ENCODE measurements around the gene ERC2. TPM values are rescaled to one million over a fixed set of nuclear protein-coding genes. Genes with fewer than 3 reads are reported as not detected.

ERC2 gene
- polyA plus RNA-seq, 2 of the 4 experiments (the other 2 are of a cell fraction) = 0.16 TPM; not detected in 1

- no peak for TF ChIP-seq TFCP2L1 (CRISPR knock-in tag; IDR thresholded peaks at IDR 0.05)
- TF ChIP-seq NR3C1 (IDR thresholded peaks at IDR 0.05) = no peak
- no peak for TF ChIP-seq JUNB (IDR thresholded peaks at IDR 0.05)
- TF ChIP-seq POLR2A (IDR thresholded peaks at IDR 0.05; ENCODE audit: low read length) = no peak
- TF ChIP-seq FOSB (CRISPR knock-in tag; IDR thresholded peaks at IDR 0.05) = no peak
- no peak for TF ChIP-seq ELK1 (IDR thresholded peaks at IDR 0.05; ENCODE audit: low read depth, low read length)
- TF ChIP-seq EP300 (IDR thresholded peaks at IDR 0.05) = no peak
- no peak for TF ChIP-seq HMGXB4 (CRISPR knock-in tag; IDR thresholded peaks at IDR 0.05; ENCODE audit: borderline replicate concordance)
- no peak for TF ChIP-seq GATA3 (IDR thresholded peaks at IDR 0.05; ENCODE audit: borderline replicate concordance)
- no peak for TF ChIP-seq ZSCAN20 (CRISPR knock-in tag; IDR thresholded peaks at IDR 0.05)
- TF ChIP-seq PBX3 (IDR thresholded peaks at IDR 0.05) = no peak
- ATAC-seq = no peak
- Histone ChIP-seq H3K27ac (no peak overlapping the region), H3K9me3 (no peaks in the 10 kb centered on the region), H3K4me1 (no peaks in the 10 kb centered on the region), H3K4me2 (no peak overlapping the region), H3K4me3 (no peak overlapping the region)
- no peak for FAIRE-seq
- CTCF ChIA-PET = interaction anchor here (0.6 to 1.7 kb wide), 3 partner anchors 8 to 43 kb away, joined by 3 read pairs; no protein-coding TSS in a partner anchor
- 36% methylated on average over 6 of the region's 6 CpGs for WGBS (ENCODE audit: missing lambda C conversion rate)
- no peak for DNase-seq (ENCODE audit: low read depth in 1 of 2, low spot score in 1 of 2)
- POLR2A ChIA-PET = no interaction called here
Observed at GRCh38 chr3:55634345-55634744, 833.9 kb downstream of the ERC2 start.

- POLR2A ChIA-PET = no interaction called here
- H3K9me3 ChIP-seq = no peaks in the 10 kb centered on the region
- no peak for ATAC-seq
- no peak for FAIRE-seq
- WGBS (ENCODE audit: missing lambda C conversion rate) = 0% methylated on average over 2 of the region's 2 CpGs
- CTCF ChIA-PET = no interaction called here
- H3K4me3 ChIP-seq = no peak overlapping the region
- TF ChIP-seq RCOR1 (IDR thresholded peaks at IDR 0.05; ENCODE audit: low read depth, low read length) (no peak), HOXB13 (CRISPR knock-in tag; IDR thresholded peaks at IDR 0.05; ENCODE audit: low read depth) (no peak), RFX5 (IDR thresholded peaks at IDR 0.05) (no peak), ZFP36 (IDR thresholded peaks at IDR 0.05; ENCODE audit: borderline replicate concordance, partially characterized antibody) (no peak), ESRRA (IDR thresholded peaks at IDR 0.05; ENCODE audit: borderline replicate concordance, low read length) (no peak), SMC3 (IDR thresholded peaks at IDR 0.05) (no peak)
- H3K4me1 ChIP-seq = no peaks in the 10 kb centered on the region
- no peak overlapping the region for H3K4me2 ChIP-seq
- H3K27ac ChIP-seq = no peak overlapping the region
- DNase-seq (ENCODE audit: low read depth in 1 of 2, low spot score in 1 of 2) = no peak
Observed at GRCh38 chr3:55633333-55633732, 834.9 kb downstream of the ERC2 start.

- DNase-seq (ENCODE audit: low read depth in 1 of 2, low spot score in 1 of 2) = no peak
- Histone ChIP-seq H3K4me1 (no peaks in the 10 kb centered on the region), H3K27ac (no peak overlapping the region), H3K9me3 (no peaks in the 10 kb centered on the region), H3K4me3 (no peak overlapping the region), H3K4me2 (no peak overlapping the region)
- ChIA-PET POLR2A (no interaction called here), CTCF (no interaction called here)
- 0% methylated on average over 1 of the region's 1 CpG for WGBS (ENCODE audit: missing lambda C conversion rate)
- no peak for ATAC-seq
- FAIRE-seq = no peak
- TF ChIP-seq CEBPB (IDR thresholded peaks at IDR 0.05) (no peak), EHF (CRISPR knock-in tag; IDR thresholded peaks at IDR 0.05) (no peak), MYC (IDR thresholded peaks at IDR 0.05; ENCODE audit: borderline replicate concordance, low read length) (no peak), ATOH8 (CRISPR knock-in tag; IDR thresholded peaks at IDR 0.05; ENCODE audit: low read depth) (no peak), MAX (IDR thresholded peaks at IDR 0.05) (no peak), KDM1A (IDR thresholded peaks at IDR 0.05; ENCODE audit: low read depth) (no peak), E2F6 (IDR thresholded peaks at IDR 0.05; ENCODE audit: borderline replicate concordance, low read depth) (no peak), POLR2AphosphoS2 (conservative IDR thresholded peaks at IDR 0.05; ENCODE audit: low read length) (no peak), CHD4 (IDR thresholded peaks at IDR 0.05; ENCODE audit: borderline replicate concordance) (no peak), ELK1 (IDR thresholded peaks at IDR 0.05; ENCODE audit: low read depth, low read length) (no peak)
Observed at GRCh38 chr3:55631766-55632331, 836.4 kb downstream of the ERC2 start.
